ENCODE data around the gene PAPPA2.

The PAPPA2 gene

DNA sequence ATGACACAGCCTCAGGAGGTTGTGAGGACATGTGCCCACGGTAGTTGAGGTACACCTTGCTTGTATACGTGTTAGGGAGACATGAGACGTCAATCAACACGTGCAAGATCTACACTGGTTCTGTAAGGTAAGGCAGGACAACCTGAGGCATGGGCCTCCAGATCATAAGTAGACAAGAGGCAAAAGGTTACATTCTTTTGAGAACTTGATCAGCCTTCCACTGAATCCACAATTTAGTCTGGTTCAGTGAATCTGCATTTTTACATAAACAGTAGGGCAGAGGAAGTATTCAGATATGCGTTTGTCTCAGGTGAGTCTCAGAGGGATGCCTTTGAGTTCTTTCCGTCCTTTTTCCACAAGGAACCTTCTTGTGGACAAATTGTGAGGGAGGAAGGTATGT, 352.6 kb downstream of the PAPPA2 start:
- DNase-seq, result no peak

DNA sequence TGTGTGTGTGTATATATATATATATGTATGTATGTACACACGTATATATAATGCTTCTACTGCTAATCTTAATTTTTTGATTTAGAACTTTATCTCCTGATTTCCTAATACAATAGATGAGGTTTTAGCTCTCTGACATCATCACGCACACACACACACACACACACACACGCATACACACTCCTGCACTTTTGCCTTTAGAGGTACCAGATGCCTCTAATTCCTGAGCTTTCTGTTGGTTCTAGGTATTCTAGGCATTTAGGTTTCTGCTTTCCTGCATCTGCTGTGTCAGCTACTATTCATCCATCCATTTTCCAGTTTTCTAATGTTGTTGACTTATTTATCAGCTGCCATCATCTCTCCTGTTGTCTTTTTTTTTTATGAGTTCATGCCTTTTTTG, 353.3 kb downstream of the PAPPA2 start:
- no peak for DNase-seq

DNA sequence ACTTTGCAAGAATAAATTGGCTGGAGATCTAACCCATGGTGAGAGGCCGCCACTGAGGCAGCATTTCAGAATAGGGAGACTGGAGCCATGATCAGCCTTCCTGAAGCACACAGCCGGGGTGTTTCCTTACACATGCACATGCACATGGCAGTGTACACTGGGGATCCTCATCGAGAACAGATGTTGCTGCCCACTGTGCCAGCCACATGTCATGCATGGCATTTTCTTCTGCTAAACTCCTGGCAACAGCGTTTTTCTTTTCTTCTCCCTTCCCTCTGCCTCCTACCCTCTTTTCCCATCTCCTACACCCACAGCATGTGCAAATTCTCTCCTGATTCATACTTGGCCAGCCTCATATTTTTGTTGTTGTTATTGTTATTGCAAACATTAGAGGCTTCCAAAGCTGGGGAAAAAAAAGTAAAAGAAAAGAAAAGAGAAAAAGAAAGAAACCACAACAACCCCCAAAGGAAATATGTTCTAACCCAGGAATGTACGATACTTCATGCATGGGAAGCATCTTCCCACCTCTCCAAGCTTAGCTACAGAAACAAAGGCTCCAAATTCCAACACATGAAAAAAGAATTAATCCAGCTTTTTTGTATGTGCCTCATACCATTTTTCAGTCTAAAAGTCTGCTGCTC, 357.5 kb downstream of the PAPPA2 start:
- DNase-seq, result no peak

DNA sequence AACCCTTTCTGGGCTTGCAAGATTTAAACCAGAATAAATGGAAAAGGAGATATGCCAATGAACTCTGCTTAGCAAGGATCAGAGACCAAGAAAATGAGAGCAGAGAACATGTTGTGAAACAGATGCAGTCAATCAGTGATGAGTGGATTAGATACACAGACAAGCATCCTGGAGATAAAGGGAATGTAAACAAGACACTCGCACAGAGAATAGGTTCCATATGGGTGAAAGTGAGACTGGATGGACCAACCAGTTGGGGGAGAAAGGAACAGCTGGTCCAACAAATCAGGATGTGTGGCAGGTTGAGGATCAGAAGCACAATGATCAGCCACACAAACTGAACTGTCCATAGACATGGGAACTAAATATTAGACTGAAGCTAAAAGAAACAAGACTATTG, 363.3 kb downstream of the PAPPA2 start:
- DNase-seq, result no peak

DNA sequence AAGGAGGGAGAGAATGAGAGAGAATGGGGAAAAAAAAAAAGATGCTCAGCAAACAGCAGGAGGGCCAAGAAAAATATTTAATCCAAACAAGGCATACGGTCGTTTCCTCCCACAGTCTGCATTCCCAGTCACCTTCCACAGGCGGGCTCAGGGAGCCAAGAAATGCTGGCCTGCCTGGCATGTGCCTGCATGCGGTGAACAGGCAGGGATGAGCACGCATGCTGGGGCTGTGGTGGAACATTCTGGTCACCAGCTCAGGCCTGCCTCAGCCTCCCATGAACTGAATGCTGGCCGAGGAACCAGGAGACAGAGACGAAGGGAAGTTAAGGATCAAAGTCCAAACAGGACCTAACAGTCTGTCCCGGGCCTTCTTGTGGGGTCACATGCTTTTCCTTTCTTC, 366.3 kb downstream of the PAPPA2 start:
- no peak for DNase-seq

DNA sequence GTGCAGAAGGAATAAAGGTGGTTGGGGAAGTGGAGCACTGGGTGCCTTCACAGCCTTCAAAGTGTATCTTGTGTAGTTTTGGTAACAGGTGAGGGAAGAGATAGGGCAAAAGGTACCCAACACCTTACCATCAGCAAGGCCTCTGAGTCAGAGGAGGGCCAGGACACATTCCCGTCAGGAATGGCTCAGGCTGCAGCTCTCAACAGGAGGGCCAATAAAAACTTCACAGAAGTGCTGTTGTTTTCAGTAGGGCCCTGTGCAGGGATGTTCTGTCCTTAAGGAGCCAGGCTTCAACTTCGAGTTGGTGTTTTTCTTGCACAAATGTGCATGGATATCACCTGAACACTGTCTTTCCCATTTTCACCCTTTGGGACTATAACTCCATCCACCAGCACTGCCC, 368.2 kb downstream of the PAPPA2 start:
- no peak for DNase-seq

DNA sequence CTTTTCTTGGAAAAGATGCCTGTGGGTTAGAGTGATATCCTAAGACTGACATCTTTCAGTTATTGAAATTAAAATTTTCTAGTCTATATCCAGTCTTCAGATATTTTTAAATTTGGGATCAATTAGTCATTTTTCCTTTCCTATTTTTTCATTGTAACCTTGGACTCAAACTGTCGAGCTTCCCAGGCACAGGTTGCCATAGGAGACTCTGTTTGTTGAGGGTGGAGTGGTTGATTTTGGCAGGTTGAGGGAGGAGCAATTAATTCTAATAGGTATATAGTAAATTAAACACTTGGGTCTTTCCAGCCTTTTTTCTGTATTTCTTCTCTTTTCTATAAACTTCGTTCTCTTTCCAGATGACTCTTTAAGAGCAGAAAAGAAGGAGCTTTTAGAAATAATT, 374.7 kb downstream of the PAPPA2 start:
- no peak for DNase-seq

DNA sequence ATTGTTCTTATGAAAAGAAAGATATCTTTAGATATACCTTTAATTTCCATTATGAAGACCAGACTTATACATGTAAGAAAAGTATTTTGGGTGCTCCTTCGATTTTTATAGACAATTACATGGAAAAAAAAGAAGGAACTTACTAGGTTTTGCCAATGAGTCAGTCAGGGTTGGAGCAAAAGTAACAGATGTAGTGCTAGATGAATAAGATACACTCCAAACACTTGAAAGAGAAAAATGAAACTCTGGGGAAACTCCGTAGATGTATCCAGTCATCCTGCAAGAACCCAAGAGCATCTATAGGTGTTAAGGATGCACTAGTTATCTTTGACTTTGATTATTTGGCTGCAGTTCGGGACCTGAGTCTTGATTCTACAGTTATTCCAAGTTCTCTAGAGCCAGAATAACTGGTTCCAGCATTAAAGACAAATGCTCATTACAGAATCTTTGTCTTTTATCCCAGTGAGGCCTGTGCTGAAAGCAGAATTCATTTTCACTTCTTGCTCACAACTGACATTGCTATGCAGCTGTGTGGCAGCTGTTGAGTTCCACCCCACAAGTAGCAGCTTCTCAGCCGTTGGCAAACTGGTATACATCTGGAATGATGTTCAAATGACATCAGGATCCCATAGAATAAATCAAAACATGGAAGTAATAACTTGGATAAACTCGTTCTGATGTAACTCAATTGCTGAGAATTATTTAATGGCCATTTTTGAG, 375.5 kb downstream of the PAPPA2 start:
- no peak for DNase-seq

DNA sequence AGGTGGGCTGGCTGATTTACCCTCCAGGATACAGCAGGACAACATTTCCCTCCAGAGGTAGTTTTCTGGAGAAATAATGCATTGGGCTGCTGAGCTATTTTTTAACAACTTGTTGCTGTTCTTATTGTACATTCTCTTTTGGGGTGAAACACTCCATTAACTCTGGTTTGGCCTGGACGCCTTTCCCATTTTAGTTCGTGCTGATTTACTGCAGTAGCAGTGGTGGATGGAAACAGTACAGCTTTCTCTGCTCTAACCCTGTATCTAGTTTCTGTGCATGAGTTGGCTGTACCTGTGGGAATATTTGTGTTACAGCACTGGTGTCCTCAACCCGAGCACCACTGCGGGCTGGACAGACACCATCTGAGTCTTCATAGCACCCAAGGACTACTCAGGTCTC, 376.2 kb downstream of the PAPPA2 start:
- no peak for DNase-seq

DNA sequence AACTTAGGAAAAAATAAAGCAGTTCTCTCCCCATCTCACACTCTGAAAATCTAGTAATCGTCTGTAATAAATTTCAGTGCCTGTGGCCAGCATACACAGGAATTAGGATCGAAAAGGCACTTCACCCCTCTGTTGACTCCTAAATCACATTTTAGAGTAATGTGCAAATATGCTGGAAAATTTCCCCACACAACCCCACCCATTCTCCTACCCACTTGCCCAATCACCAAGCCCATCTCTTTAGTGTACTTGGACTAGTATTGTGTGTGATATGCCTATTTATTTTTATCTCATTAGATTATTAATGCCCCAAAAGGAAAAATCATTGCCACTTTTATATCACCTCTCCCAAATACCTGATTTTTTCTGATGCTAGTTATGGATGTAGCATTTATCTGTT, 378.3 kb downstream of the PAPPA2 start:
- no peak for DNase-seq

DNA sequence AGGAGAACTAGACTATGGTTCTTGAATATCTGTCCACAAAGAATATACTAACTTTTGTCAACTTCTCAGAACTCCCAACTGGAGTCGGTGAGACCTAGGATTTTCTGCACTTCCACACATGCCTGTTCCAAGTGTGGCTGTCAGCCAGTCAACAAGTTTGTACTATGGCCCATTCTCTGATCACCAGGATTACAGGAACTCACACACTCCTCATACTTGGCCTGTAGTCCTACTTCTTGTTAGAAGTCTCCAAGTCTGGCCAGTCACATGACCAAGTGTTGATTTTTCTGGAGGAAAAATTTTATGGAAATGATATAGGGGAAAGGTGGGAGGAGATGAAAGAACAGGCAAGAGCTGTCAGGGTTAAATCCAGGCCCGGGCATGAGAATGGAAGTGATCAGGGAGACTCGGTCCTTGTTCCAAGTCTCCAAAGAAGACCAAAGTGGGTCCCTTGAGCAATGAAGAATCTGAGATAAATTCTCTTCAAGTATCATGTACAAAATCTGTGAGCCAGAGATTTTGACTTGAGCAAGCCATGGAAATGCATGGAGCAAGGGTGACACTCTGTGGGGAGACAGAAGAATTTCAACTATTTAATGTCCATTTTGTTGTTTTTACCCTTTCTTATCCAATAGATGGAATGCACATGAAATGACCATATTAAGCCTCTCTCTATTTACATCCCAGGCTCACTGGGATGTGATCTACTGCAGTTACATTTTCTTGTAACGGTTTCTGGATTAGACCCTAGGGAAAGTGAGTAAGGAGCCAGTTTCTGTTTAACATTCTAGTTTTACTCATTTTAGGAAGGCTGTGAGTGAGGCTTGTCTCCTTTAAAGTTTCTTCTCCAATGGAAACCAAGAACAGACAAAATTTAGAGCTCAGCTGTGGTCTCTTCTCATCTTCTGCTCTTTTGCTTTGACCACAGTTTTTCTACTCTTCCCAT, 380.6 kb downstream of the PAPPA2 start:
- DNase-seq, result no peak

DNA sequence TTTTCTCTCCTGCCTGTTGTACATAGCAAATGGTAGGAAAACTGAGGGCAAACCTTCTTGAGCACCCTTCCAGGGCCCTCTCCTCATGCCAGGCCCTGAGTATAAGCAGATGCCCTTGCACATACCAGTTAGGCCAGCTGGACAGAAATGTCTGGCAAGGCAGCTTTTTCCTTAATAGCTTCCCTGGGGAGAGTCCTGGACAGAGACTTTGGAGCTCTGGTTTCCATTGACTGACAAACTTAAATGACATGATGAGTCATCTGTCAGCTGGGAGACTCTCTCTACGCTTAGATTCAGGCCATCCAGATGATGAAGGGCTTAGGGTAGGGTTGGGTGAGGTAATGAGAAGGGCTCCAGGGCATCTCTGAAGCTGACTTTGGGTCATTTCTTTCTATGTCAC, 384.1 kb downstream of the PAPPA2 start:
- no peak for DNase-seq

DNA sequence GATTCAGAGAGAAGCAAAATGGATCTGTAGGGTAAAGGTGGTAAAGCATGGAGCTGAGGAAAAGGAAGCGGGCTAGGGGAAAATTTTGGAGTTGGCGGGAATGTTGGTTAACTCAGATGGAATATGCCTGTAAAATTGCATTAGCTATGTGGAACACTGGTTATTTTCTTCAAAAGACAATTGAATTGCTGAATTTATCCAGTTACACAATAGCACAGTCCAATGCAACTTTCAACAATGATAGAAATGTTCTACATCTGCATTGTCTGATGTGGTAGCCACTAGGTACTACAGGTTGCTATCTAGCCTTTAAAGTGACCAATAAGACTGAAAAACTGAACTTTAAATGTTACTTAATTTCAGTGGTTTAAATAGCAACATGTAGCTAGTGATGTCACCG, 386.3 kb downstream of the PAPPA2 start:
- DNase-seq, result no peak

DNA sequence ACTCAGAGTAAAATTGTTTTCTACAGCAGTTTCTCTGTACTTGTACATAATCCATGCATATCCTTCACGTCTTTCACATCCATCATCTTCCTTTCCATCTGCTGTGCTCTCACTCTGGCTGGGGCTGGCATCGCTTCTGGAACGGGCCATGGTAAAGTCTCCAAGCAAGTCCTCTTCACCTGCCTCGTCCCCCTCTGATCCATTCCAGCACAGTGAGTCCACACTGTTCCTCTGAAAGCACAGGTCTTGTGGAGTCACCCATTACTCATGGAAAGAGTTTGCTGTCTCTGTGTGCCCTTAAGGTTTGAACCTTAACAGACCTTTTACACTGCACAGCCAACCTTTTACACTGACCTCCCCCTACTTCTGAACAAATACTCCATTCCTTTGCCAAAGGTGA, 387.9 kb downstream of the PAPPA2 start:
- DNase-seq, result no peak

DNA sequence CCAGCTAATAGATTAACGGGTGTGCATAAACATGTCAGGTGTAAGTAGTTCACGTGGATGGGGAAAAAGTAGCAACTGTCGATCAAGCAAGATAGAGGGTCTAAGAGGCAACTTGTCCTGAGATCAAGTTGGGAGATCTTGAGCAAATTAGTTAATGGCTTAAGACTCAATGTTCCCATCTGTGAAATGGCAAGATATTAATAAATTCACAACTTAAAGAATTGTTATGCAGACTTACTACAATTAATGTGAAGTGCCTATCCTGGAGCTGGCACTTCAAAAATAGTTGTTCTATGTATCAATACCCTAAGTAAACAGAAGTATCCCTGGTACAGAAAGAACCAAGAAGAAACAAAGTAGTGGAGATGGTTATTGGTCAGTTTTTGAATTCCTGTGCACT, 389.1 kb downstream of the PAPPA2 start:
- no peak for DNase-seq

DNA sequence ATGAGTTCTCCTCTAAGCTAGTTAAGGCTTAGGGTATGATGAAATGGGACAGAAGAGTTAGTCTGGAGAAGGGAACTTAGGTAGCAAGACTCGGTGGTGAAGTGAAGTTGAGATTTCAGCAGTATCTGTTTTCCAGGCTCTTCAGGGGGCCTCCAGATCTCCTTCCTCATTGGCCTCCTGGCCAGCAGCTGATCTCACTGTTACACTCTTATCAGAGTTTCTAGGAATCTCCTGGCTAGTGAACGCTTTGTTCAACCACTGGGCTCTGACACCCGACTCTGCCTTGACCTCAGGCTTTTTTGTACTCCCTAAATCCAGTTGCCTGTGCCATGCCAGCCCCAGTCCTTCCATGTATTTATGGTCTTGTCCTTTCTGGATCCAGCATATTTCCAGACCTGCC, 390.5 kb downstream of the PAPPA2 start:
- no peak for DNase-seq

DNA sequence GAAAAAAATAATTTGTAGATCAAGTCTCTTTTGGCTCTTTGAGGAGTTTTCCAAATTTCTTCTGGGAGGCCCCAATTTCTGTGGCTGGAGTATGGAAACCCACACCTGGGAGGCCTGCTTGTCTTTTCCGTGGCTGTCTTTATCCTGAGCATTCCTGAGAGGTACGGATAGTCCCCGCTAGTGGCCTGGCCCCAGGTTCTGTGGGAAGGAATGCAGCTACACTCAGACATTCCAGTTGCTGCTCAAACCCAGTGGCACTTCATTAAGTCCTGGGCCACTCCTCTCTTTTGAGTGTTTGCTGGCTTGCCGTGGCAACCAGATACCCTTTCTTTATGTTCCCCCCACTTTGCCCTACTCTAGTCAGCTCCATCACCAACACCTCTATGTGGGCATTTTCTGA, 391.1 kb downstream of the PAPPA2 start:
- DNase-seq, result no peak

DNA sequence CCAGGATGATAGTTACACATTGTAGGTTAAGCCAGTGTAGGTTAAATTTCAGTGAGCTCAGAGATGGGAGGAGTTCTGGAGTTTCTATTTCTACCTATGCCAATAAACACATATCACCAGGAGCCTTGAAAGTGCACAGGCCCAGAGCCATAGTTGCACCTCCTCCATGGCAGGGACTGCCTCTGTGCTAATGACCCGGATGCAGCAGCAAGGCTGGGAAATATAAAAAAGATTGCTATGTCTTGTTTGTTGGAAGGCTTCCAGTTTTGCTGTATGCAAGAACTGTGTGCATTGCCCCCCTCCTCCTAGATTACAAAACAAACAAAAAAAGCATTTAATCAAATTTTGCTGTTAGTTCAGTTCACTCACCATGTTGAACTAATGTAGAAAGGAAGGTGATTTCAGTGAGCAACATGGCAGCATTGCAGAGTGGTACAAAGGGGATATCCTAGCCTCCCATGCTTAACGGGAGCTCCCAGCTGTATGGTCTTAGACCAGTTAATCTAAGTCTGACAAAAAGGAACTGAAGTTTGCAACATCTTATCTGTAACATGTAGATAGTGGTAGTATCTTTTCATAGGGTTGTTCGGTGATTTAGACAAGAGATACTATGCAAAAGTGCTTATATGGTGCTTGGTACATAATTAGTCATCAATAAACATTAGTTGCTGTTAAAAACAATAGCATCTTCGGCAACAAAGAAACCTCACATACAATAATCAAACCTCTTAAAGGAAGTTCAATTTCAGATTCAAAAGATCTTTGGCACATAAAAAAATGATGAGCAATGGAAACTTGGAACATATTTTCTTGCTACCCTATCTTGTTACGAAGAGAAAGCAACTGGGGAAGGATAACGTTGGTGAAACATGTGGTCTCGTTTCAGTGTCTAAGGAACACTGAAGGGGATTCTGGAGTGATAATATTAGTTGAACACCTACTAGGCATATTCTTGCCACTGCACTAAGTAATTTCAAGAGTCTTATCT, 392.1 kb downstream of the PAPPA2 start:
- no peak for DNase-seq

DNA sequence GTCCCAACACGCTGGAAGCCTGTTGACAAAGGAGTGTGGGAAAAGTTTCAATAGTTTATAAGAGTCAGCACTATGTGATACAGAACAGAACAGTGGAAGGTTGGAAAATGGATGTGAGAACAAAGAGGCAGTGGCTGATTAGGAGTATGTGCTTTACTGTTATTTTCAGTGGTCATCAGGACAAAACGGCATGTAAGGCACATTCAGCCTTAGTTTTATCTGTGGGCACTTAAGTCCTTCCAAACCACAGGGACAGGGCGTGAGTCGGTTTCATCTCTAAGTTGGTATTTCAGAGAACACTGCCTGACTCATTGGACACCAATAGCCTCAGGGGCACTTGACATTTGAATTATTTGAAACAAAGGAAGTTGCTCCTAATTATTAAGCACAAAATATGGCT, 394.7 kb downstream of the PAPPA2 start:
- no peak for DNase-seq

DNA sequence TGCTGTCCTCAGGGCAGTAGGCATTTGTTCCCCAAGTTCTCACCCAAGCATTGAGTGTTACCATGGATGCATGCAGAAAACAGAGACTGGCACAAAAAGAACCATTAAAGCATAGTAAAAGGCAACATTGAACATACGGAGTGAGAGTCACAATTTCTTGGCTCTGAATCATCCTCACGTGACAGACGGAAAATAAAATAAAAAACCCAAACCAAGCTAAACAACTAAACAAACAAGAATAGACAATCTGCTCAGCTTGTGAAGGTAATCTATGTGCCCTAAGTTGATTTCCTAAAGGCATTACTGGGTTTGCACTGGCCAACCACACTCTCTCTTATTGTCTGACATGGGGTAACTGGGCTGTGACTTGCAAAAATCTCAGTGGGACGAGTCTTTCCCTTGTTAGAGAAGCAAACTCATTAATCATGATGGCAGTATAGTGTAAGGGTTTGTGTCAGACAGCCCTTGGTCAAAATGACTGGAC, 395.5 kb downstream of the PAPPA2 start:
- DNase-seq, result no peak

DNA sequence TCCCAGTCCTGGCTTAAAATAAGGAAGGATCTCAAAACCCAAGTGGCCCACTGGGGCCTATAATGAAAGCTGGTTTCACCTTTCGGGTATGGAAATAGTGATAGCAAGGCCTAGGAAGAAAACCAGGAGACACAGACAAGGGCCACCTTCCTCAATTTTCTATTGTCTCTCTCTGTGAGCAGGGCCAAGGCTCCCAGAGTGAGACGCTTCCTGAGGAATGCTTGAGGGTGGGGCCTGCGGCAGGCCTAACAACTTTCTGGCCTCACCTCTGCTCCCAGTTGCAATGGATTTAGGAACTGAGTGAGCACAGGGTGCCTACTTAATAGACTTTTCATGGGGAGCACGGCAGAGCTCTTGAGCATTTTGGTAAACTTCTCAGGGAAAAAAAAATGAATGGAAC, 400.6 kb downstream of the PAPPA2 start:
- no peak for DNase-seq

DNA sequence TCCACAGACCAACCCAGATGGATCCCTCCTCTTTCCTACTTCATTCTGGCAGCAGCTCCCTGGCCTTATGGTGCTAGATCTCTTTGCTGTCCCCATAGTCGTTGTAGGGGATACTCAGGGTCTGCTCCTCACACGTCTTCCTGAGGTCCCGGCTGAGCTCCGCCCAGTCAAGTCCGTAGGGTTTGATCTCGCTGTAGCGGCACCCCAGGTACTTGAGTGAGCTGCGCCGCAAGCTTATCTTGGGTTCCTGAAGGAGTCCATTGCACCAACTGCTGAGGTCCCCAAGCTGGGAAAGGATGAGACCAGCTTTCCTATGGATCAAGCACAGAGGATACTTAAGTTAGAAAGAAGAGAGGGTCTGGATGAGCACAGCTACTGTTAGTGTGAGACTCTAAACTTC, 401.2 kb downstream of the PAPPA2 start:
- DNase-seq, result no peak
